GM12892 (cell line): ENCODE measurements around the gene CHCHD1.

Source experiments
- POLR2A ChIP-seq: IDR thresholded peaks from 2 replicates; pipeline ENCODE4 v1.6.1; 2011; ENCODE audit warnings: low read depth, low read length, control low read depth
- POLR2AphosphoS5 ChIP-seq: IDR thresholded peaks from 2 replicates; pipeline ENCODE4 v1.6.1; 2011; ENCODE audit warnings: low read depth, low read length, control low read depth
- TAF1 ChIP-seq: IDR thresholded peaks from 2 replicates; pipeline ENCODE4 v1.6.1; 2011; ENCODE audit warnings: low read depth, mild to moderate bottlenecking, control low read depth, low read length, borderline replicate concordance

GRCh38 chr10:73780301-73780700, 1.5 kb upstream of the CHCHD1 start:
- TF ChIP-seq POLR2A (no peak), POLR2AphosphoS5 (no peak), TAF1 (no peak)
